HAP-1 (cell line): ENCODE results near the gene LTBP2.

Experiments used
- DNase-seq, 2 experiments: peaks; one replicate each; pipeline ENCODE4 v3.0.0-alpha.2; 2016 to 2020; ENCODE audit warnings: low spot score in 2 of 2
- H3K27me3 ChIP-seq: fragments of 250-450 bp; sonication (Bioruptor Pico); 2 replicates; pipeline ENCODE4 v1.5.1; 2020; ENCODE audit warnings: low read depth, mild to moderate bottlenecking, moderate library complexity
- H3K36me3 ChIP-seq: fragments of 250-450 bp; sonication (Bioruptor Pico); replicated peaks from 2 replicates; pipeline ENCODE4 v1.5.1; 2020; ENCODE audit warnings: mild to moderate bottlenecking
- H3K4me1 ChIP-seq: fragments of 250-450 bp; sonication (Bioruptor Pico); 2 replicates; pipeline ENCODE4 v1.5.1; 2020; ENCODE audit warnings: mild to moderate bottlenecking
- H3K4me3 ChIP-seq: fragments of 250-450 bp; sonication (Bioruptor Pico); 2 replicates; pipeline ENCODE4 v1.5.1; 2020; ENCODE audit warnings: mild to moderate bottlenecking, moderate library complexity
- H3K9me3 ChIP-seq: fragments of 250-450 bp; sonication (Bioruptor Pico); 2 replicates; pipeline ENCODE4 v1.5.1; 2020; ENCODE audit warnings: mild to moderate bottlenecking, moderate library complexity
- in situ Hi-C: fragments of 300-500 bp; cut with MboI; formaldehyde crosslinking; loops from 3 replicates; pipeline ENCODE4 v1.14.3; 2020; ENCODE audit warnings: low sequenced_read_pairs, inconsistent platforms, mixed read lengths

The LTBP2 gene

GRCh38 chr14:74514471-74514941 lies 97.5 kb downstream of the LTBP2 start:
- no peak overlapping the region for H3K4me3 ChIP-seq
- peak in 1 of 2 experiments; percentile 25 for DNase-seq
- no peaks in the 10 kb centered on the region for H3K27me3 ChIP-seq
- H3K9me3 ChIP-seq, result no peaks in the 10 kb centered on the region
- in situ Hi-C loops, result no loop called here
- H3K4me1 ChIP-seq, result no peaks in the 10 kb centered on the region
- H3K36me3 ChIP-seq, result no peaks in the 10 kb centered on the region

GRCh38 chr14:74511966-74512830 lies 99.8 kb downstream of the LTBP2 start:
- H3K4me1 ChIP-seq, result no peaks in the 10 kb centered on the region; the same call in 1 of the 2 replicates
- H3K9me3 ChIP-seq, result no peaks in the 10 kb centered on the region
- no peaks in the 10 kb centered on the region for H3K27me3 ChIP-seq
- DNase-seq, result no peak
- H3K4me3 ChIP-seq, result no peak overlapping the region
- in situ Hi-C loops, result no loop called here
- no peaks in the 10 kb centered on the region for H3K36me3 ChIP-seq

GRCh38 chr14:74510959-74511409 lies 101.1 kb downstream of the LTBP2 start:
- no peak for DNase-seq
- no peaks in the 10 kb centered on the region for H3K9me3 ChIP-seq

DNA sequence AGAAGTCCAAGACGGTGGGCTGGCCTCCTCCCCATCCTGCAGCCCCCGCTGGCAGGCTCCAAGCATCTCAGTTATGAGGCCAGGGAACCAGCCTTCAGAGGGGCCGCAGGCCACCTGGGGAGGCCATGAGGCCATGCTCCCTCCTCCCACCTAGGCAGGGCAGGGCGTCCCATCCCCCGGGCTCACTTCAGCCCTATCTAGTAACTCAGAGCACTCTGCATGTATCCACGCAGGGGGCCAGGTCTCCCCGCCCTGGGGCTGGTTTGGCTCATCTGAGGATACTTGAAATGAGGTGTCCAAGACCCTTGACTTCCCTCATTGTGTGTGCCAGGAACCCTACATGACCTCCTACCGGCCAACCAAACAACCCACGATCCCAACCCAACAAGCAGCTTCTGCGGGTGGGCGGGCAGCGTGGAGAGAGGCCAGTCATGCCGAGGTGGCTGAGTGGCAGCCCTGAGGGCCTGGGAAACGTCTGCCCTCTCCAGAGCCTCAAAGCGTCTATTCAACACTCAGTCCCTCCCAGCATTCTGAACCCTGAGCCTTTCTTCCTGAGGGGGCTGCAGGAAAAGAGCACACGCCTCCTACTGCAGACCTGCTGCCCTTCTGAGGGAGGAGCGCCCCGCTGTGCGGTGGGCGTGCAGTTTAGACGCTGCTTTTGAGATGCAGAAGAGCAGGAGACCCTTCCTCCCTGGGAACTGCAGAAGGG lies 101.7 kb downstream of the LTBP2 start:
- Histone ChIP-seq H3K27me3 (no peaks in the 10 kb centered on the region), H3K4me1 (no peaks in the 10 kb centered on the region; the same call in 1 of the 2 replicates), H3K4me3 (no peak overlapping the region), H3K36me3 (no peaks in the 10 kb centered on the region), H3K9me3 (no peaks in the 10 kb centered on the region)
- no peak for DNase-seq
- in situ Hi-C loops, result no loop called here

More at GRCh38 chr14:74510959-74511409, 101.1 kb downstream of the LTBP2 start:
- Histone ChIP-seq H3K4me1 (no peaks in the 10 kb centered on the region; the same call in 1 of the 2 replicates), H3K4me3 (no peak overlapping the region), H3K36me3 (no peaks in the 10 kb centered on the region), H3K27me3 (no peaks in the 10 kb centered on the region)
- in situ Hi-C loops, result no loop called here

GRCh38 chr14:74509587-74510222 lies 102.3 kb downstream of the LTBP2 start:
- Histone ChIP-seq H3K9me3 (no peaks in the 10 kb centered on the region), H3K4me3 (no peak overlapping the region), H3K36me3 (no peaks in the 10 kb centered on the region), H3K4me1 (no peaks in the 10 kb centered on the region; the same call in 1 of the 2 replicates), H3K27me3 (no peaks in the 10 kb centered on the region)
- in situ Hi-C loops, result no loop called here
- no peak for DNase-seq

DNA sequence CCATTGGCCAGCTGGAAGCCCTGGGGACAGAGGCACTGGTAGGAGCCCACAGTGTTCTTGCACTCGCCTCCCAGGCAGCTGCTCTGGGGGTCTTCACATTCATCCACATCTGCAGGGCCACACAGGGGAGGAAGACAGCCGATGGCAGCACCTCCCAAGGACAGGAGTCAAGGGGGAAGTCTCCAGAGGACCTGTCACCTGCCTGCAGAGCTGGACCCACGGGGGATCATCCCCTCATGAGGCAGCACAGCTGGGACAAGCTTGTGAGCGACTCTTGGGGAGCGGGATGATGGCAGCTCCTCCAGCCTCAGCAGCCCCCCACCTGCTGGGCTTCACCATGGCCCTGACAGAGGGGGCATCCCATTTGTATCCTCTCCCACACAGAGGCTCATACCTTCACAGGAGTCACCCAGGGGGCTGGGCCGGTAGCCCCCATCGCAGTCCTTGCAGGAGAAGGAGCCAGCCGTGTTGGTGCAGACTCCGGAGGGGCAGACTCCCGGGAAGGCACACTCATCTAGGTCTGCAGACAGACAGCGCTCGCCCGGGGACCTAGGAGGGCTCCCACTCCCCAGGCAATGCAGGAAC lies 103.1 kb downstream of the LTBP2 start:
- Histone ChIP-seq H3K9me3 (no peaks in the 10 kb centered on the region), H3K4me1 (no peaks in the 10 kb centered on the region; the same call in 1 of the 2 replicates), H3K27me3 (no peaks in the 10 kb centered on the region), H3K36me3 (no peaks in the 10 kb centered on the region), H3K4me3 (no peak overlapping the region)
- no peak for DNase-seq
- in situ Hi-C loops, result no loop called here

DNA sequence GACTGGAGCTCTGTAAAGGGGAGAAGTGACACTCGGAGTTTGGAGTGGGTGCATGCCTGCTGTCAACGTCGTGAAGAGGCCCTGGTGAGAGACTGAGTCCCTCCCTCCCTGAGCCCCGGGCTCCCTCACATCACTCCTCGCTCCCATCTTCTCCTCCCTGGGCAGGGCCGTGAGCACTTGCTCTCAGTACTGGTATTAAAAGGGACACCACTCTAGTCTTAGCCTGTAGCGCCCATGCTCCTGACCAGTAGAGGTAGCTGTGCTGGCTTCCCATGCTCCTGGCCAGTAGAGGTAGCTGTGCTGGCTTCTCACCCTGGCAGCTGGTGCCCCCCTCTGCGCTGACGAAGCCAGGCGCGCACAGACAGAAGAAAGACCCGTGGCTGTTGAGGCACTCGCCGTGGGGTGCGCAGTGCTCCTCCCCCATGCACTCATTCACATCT lies 103.7 kb downstream of the LTBP2 start:
- no peaks in the 10 kb centered on the region for H3K27me3 ChIP-seq
- no peaks in the 10 kb centered on the region for H3K36me3 ChIP-seq
- in situ Hi-C loops, result no loop called here
- H3K9me3 ChIP-seq, result no peaks in the 10 kb centered on the region
- DNase-seq, result peak; percentile 28 to 51
- no peaks in the 10 kb centered on the region; the same call in 1 of the 2 replicates for H3K4me1 ChIP-seq
- H3K4me3 ChIP-seq, result no peak overlapping the region

DNA sequence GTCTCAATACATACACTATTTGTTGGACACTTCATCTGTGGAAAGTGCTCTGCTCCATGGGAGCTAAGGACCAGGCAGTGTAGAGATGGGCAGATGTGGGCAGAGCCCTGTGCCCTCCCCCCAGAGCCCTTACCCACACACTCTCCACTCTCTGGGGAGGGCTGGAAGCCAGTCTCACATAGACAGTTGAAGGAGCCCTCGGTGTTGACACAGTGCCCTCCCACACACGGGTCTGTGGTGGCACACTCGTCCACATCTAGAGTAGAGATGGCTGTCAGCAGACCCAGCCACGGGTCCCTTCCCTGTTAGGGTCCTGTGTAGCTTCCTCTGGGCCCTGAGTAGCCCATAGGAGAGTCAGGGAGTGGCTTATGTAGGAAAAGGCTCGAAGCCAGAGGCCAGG lies 104.2 kb downstream of the LTBP2 start:
- H3K4me1 ChIP-seq, result no peaks in the 10 kb centered on the region; the same call in 1 of the 2 replicates
- H3K4me3 ChIP-seq, result no peak overlapping the region
- H3K9me3 ChIP-seq, result no peaks in the 10 kb centered on the region
- no peak for DNase-seq
- in situ Hi-C loops, result no loop called here
- H3K36me3 ChIP-seq, result no peaks in the 10 kb centered on the region
- H3K27me3 ChIP-seq, result no peaks in the 10 kb centered on the region

GRCh38 chr14:74507085-74507484 lies 105.0 kb downstream of the LTBP2 start:
- in situ Hi-C loops, result no loop called here
- no peaks in the 10 kb centered on the region for H3K9me3 ChIP-seq
- no peaks in the 10 kb centered on the region; the same call in 1 of the 2 replicates for H3K4me1 ChIP-seq
- no peak for DNase-seq
- H3K4me3 ChIP-seq, result no peak overlapping the region
- H3K36me3 ChIP-seq, result no peaks in the 10 kb centered on the region
- no peaks in the 10 kb centered on the region for H3K27me3 ChIP-seq

- Histone ChIP-seq H3K4me1 (no peaks in the 10 kb centered on the region; the same call in 1 of the 2 replicates), H3K36me3 (no peaks in the 10 kb centered on the region), H3K27me3 (no peaks in the 10 kb centered on the region), H3K4me3 (no peak overlapping the region), H3K9me3 (no peaks in the 10 kb centered on the region)
- DNase-seq, result no peak
- in situ Hi-C loops, result no loop called here
Measured at GRCh38 chr14:74506411-74506851, 105.6 kb downstream of the LTBP2 start.

DNA sequence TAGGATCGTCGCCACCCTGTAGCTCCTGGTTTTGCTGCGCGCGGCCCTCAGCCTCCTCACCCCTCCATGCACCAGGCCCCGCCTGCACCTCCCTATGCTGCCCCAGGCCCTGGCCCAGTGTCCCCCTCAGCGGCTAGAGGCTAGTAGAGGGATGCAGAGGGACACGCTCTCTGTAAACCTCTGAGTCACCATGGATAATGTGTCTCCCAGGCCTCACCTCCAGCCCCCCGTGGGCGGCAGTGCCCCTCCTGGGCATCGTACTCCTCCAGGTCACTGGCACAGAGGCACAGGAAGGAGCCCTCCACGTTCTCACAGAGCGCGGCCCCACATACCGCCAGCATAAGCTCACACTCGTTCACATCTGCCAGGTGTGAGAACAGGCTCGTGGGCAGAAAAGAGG lies 106.2 kb downstream of the LTBP2 start:
- DNase-seq, result no peak
- in situ Hi-C loops, result no loop called here
- no peak overlapping the region for H3K4me3 ChIP-seq

GRCh38 chr14:74504874-74505720 lies 106.9 kb downstream of the LTBP2 start:
- no peaks in the 10 kb centered on the region for H3K36me3 ChIP-seq
- no peaks in the 10 kb centered on the region for H3K27me3 ChIP-seq
- in situ Hi-C loops, result no loop called here
- DNase-seq, result no peak
- H3K4me1 ChIP-seq, result no peaks in the 10 kb centered on the region; the same call in none of the 2 replicates
- H3K9me3 ChIP-seq, result no peaks in the 10 kb centered on the region
- no peak overlapping the region for H3K4me3 ChIP-seq

More for the DNA sequence above, 106.2 kb downstream of the LTBP2 start:
- Histone ChIP-seq H3K4me1 (no peaks in the 10 kb centered on the region; the same call in none of the 2 replicates), H3K36me3 (no peaks in the 10 kb centered on the region), H3K27me3 (no peaks in the 10 kb centered on the region), H3K9me3 (no peaks in the 10 kb centered on the region)
